Measurements from ENCODE around the gene DCDC2.
"Not testable (repeated sequence)": the region's sequence is repeated elsewhere in the genome, so short reads cannot be mapped to it uniquely, and the experiment has no call there.

The DCDC2 gene

DNA sequence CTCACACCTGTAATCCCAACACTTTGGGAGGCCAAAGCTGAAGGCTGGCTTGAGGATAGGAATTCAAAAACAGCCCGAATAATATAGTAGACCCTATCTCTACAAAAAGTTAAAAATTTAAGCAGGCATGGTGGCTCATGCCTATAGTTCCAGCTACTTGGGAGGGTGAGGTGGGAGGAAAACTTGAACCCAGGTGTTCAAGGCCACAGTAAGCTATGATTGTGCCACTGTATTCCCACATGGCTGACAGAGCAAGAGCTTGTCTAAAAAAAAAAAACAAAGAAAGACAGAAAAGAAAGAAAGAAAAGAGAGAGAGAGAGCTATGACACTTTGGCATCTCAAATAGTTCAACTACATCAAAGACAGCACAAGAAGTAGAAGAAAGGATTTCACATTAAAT, 33.2 kb downstream of the DCDC2 start:
- no peak for DNase-seq (ENCODE audit: low spot score)

DNA sequence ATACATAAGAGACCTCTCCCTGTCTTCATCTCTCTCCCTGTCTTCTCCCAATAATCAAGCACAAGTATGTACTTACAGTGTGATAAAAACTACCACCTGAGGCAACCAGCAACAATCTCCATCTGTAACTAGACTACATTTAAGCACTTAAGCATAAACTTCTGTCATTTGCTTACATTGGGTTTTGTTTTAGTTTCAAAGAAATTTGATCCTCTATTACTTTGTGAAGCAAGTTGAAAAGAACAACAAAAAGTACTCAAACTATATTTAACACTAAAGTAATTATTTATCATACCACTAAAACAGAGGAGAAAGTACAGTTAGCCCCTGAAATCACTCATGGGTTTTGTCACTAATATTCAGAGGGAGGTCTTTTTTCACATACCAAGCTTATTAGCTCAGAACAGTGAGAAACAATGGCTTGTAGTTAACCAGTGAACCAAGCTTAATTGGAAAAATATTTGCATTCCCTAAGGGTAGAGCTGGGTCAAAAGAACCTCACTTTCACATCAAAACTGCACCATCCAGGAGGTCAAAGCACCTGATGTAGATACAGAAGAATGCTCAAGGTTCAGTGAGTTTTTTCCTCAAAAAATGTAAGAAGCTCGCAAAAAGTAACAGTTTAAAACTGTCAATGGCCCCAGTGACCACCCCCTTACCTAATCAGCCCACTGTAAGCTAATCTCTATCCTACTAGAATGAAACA, 34.1 kb downstream of the DCDC2 start:
- DNase-seq (ENCODE audit: low spot score), result no peak

DNA sequence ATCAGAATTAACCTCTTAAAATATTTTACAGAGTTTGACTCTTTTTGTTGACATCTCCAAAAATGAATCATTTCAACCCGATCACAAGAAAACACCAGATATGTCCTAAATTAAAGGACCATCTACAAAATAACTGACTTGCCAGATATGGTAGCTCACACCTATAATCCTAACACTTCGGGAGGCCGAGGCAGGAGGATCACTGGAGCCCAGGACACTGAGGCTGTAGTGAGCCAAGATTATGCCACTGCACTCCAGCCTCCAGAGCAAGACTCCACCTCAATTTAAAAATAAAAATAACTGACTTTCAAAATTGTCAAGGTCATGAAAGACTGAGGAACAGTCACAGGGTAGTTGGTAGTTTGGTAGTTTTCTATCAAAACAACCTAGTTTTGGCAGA, 34.9 kb downstream of the DCDC2 start:
- no peak for DNase-seq (ENCODE audit: low spot score)

DNA sequence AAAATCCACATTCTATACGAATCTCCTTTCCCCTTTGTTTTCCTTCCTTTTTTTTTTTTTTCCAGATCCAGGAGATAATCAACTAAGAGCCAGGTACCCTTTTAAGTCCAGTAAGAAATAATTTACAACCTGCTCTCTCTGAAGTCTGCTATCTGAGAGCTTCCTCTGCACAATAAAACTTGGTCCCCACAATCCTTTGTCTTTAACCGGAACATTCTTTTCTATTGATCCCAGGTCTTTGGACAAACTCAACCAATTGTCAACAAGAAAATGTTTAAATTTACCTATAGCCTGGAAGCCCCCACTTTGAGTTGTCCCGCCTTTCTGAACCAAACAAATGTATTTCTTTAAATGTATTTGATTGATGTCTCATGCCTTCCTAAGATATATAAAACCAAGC, 35.4 kb downstream of the DCDC2 start:
- DNase-seq (ENCODE audit: low spot score), result not testable (repeated sequence)

DNA sequence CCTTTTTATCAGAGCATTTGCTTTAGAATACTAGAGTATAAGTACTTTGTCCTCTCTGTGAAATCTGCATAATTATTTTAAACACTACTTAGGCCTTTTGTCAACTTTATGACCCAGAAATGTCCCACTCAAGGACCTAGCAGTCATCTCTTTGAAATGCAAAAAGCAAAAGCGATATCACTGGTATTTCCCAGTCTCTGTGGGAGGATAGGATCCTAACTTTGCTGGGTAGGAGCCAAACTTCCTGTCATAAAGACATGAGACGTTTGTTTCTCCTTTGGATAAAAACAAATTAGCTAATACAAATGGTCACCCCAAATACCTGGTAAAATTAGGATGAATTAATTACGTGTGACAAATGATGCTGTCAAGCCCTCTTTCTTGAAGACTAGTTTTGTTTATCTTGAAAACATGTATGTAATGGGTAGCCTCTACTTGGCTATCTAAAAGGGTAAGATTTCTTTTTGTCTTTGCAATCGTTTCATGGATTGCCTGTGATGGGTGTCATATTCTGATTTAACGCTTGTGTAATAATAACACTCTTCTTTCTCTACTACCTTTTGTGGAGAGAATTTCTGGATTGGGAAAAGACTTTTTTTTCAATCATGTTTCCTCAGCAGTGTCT, 36.2 kb downstream of the DCDC2 start:
- no peak for DNase-seq (ENCODE audit: low spot score)

DNA sequence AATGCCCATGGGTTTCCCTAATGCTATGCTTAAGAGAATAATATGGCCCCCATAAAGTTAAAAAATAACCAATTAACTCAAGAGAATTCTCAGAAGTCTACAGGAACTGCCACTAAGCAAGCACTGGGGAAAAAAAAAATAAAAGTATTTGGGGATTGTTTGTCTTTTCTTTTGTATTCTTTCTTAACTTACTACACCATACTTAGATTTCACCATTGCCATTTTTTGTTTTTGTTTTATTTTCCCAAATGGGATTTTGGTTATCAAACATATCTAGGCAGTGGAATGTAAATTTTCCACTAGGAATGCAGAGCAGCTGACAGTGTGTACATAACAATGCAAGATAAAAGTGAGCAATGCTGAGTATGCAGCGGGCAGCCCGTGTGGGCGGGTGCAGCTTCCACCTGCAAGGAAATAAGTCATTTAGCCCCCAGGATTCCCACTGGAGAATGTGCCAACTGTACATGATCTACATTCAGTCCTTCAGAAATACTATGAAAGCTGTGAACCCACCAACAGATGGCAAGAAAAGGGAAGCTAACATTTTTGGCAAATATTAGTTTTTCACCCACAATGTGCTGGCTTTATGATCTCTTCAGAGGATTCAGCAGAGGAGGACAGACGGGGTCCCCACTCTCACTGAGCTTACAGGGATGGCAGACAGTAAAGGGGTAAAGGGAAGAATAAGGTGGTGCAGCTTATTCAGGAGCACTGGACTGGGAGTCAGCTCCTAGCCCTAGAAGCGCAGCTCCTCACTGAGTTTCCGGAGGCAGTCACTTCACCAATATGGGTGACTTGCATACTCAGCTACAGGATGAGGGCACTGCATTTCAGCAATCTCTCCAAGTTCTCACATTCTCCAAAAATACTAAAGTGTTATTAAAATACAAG, 44.4 kb downstream of the DCDC2 start:
- no peak for DNase-seq (ENCODE audit: low spot score)

DNA sequence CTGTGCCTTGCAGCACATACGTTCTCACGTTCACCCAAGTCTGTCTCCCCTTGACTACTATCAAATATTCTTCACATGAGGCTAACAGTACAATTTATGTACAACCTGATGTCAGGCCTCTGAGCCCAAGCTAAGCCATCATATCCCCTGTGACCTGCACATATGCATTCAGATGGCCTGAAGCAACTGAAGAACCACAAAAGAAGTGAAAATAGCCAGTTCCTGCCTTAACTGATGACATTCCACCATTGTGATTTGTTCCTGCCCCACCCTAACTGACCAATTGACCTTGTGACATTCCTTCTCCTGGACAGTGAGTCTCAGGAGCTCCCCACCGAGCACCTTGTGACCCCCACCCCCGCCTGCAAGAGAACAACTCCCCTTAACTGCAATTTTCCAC, 46.1 kb downstream of the DCDC2 start:
- not testable (repeated sequence) for DNase-seq (ENCODE audit: low spot score)

DNA sequence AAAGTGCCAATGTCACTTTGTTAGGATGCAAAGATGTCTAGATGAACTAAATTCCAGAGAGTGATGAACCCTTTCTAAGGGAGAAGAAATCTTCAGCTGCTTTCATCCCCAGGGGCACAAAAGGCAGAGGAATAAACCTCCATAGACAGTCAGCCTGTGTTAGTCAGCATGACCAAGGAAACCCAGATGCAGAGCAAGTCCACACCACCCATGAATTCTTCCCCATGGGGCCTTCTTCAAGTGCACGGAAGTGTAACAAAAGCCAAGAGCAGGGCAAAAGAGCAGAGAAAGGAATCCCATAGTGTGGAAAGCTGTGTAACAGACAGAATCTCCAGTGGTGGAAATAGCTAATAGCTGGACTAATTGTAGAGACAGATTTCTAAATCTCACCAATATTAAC, 50.0 kb downstream of the DCDC2 start:
- DNase-seq (ENCODE audit: low spot score), result no peak

DNA sequence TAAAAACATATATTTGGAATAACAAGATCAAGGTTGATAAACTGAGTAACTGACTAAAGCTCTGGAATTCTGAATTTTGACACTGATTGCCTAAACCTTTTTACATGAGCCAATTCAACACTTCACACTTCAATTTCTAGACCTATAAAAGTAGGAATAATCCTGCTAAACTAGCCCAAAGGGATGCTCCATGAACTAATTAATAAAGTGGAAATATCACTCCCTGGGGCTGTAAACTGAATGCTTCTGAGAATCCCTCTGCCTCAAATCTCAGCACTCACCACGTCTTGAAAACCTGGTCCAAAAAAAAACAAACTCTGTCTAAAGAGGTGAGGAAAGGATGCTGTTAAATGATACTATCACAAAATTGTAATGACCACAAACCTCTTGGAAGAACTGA, 50.9 kb downstream of the DCDC2 start:
- no peak for DNase-seq (ENCODE audit: low spot score)

DNA sequence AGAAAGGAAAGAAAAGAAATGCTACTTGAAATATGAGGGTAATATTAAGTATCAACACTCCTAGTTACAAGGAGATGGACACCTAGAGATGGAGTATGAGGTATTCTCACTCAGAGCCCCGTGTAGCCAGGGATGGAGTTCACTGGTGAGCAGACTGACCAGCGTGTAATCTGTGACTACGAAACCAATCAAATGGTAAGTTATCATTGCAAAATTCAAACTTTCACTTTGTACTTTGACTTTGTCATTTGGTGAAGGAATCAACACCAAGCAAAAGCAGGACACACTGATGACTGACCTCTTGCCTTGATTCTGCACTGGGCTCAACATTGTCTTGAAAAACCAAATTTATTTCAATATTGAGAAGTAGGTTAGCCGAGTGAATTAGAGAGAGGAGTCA, 51.8 kb downstream of the DCDC2 start:
- DNase-seq (ENCODE audit: low spot score), result no peak

DNA sequence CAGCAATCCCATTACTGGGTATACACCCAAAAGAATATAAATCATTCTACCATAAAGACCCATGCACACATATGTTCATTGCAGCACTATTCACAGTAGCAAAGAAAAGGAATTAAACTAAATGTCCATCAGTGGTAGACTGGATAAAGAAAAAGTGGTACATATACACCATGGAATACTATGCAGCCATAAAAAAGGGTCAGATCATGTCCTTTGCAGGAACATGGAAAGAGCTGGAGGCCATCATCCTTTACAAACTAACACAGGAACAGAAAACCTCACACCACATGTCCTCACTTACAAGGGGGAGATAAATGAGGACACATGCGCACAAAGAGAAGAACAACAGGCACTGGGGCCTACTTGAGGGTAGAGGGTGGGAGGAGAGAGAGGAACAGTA, 60.9 kb downstream of the DCDC2 start:
- DNase-seq (ENCODE audit: low spot score), result no peak

- not testable (repeated sequence) for DNase-seq (ENCODE audit: low spot score)
Measured at GRCh38 chr6:24293852-24294251, 64.0 kb downstream of the DCDC2 start.

DNA sequence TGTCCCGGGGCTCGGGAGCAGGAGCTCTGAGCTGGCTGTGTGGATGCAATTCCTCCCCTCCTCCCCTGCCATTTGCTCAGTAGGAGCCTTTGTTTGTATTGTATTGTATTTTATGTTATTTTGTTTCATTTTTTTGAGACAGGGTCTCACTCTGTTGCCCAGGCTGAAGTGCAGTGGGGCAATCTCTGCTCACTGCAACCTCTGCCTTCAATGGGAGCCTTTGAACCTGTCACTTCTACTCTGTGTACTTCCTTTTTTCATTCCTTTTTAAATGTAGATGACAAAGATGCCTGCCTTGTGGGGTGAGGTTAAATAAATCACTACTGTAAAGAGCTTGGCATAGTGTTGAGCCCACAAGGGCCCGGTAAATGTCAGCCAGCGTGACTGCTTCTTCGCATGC, 70.6 kb downstream of the DCDC2 start:
- DNase-seq (ENCODE audit: low spot score), result no peak

GRCh38 chr6:24284006-24284405, 73.9 kb downstream of the DCDC2 start:
- no peak for DNase-seq (ENCODE audit: low spot score)

DNA sequence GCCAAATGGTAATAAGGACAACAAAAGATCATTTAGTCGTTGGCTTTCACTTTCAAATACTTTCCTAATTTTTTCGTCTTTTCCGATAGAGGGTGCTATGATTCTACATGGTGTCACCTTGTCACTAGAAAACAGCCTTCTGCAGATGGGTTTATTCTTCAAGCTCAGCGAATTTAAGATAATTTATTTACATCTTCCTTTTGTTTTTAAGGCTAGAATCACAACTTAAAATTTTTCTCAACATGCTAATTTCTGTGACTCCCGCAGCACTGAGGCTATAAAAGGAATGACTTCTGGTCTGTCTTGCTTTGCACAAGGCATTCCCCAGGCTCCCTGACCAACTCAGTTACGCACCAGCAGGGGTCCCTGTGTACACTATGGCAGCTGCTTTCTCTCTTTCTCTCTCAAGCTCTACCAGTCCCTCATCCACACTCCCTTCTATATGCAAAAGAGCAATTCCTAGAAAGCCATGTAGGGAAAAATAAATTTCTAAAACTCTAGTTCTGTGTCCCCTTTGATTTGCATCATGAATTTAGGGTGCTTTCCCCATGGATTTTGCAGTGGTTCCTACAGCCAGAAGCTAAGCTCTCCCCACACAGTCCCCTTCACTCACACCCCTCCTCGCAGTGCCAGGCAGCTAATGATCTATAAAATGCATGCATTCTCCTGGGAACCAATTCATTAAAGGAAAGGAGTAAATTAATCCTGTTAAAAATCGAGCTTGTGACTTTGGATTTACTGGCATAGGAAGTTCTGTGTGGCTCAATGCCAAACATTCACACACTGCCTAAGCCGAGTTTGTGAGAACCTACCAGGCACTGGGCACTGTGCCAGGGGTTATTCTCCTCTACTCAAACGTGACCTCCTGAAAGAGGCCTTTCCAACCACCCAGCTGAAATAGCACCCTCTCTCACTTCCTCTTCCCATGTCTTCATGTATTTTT, 74.5 kb downstream of the DCDC2 start:
- peak; percentile 48 for DNase-seq (ENCODE audit: low spot score)

DNA sequence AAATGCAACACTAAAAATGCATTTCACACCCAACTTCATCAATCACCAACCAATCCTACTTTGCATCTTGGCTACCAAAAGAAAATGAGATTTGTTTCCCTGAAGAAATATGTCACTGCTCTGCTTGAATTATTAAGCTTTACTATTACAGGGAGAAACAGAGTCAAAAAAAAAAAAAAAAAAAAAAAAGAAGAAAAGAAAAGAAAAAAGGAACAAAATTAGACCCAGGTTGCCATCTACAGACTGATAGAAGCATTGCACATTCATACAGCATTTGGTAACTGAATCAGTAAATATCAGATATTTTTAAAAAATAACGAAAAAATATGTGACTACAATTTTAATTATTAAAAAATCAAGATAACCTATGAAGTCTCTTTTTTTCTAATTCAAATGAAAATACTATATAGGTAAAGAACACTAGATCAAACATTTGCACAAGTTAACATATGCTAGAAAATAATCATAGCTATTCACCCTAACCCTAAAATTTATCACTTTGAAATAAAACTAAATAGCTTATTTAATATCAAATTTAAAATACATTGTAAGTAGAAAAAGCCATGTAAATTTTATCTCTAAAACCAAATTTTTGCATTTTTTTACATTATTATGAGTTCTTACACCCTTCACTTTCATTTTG, 83.3 kb downstream of the DCDC2 start:
- no peak for DNase-seq (ENCODE audit: low spot score)

GRCh38 chr6:24273096-24273870, 84.6 kb downstream of the DCDC2 start:
- DNase-seq (ENCODE audit: low spot score), result no peak

DNA sequence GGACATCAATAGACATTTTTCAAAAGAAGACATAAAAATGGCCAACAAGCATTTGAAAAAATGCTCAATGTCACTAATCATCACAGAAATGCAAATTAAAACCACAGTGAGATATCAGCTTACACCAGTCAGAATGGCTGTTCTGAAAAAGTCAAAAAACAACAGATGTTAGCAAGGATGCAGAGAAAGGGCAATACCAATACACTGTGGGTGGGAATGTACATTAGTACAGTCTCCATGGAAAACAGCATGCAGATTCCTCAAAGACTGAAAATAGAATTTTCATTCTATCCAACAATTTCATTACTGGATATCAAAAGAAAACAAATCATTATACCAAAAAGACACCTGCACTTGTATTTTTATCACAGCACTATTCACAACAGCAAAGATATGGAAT, 85.3 kb downstream of the DCDC2 start:
- DNase-seq (ENCODE audit: low spot score), result no peak

GRCh38 chr6:24272148-24272547, 85.7 kb downstream of the DCDC2 start:
- DNase-seq (ENCODE audit: low spot score), result no peak

DNA sequence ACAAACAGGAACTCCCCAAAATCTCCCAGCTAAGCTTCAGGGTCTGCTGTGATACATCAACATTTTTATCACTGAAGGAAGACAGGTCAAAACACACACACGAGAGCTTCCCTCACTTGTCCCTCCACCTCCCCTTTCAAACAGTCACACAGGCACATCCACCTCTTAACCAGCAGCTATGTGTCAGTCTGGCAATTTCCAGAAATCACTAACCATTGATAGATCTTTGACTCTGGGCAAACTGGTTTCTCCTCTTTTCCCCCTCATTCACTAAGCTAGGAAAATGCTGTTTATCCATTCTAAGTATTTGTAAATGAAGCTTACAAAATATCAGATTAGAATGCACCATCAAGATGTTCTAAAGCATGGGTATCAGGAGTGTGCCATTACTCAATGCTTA, 87.8 kb downstream of the DCDC2 start:
- DNase-seq (ENCODE audit: low spot score), result no peak

- DNase-seq (ENCODE audit: low spot score), result not testable (repeated sequence)
Measured at GRCh38 chr6:24258214-24258613, 99.6 kb downstream of the DCDC2 start.

Measured in cerebellar cortex (tissue), 1 donor.